RPMI8226 (cell line): Measurements from ENCODE around the gene TMCC2.
A peak's percentile ranks its signal among the peaks of the same experiment; 100 is the strongest.
"Not testable (repeated sequence)": the region's sequence is repeated elsewhere in the genome, so short reads cannot be mapped to it uniquely, and the experiment has no call there.

Experiments used
- DNase-seq: peaks from one replicate; pipeline ENCODE4 v3.0.0-alpha.2; 2015

Gene TMCC2, protein sequence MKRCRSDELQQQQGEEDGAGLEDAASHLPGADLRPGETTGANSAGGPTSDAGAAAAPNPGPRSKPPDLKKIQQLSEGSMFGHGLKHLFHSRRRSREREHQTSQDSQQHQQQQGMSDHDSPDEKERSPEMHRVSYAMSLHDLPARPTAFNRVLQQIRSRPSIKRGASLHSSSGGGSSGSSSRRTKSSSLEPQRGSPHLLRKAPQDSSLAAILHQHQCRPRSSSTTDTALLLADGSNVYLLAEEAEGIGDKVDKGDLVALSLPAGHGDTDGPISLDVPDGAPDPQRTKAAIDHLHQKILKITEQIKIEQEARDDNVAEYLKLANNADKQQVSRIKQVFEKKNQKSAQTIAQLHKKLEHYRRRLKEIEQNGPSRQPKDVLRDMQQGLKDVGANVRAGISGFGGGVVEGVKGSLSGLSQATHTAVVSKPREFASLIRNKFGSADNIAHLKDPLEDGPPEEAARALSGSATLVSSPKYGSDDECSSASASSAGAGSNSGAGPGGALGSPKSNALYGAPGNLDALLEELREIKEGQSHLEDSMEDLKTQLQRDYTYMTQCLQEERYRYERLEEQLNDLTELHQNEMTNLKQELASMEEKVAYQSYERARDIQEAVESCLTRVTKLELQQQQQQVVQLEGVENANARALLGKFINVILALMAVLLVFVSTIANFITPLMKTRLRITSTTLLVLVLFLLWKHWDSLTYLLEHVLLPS

DNA sequence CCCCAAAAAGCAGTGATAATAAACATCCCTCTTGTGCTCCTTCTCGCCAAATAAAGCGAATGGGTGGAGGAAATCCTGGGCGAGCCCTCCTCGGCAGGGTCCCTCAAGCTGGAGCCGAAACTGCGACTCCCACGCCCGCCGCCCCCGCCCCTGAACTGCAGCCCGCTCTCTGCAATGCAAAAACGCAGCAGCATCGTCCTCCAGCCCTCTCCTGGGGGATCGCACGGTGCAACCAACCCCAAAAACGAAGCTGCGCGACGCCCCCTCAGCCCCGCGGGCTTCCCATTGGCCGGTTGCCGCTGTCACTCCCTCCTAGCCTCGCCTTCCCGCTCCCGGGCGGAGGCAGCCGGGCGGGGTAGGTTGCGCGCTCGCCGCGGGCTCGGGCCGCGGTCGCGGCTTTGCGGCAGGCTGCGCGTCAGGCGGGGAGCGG, at the start of gene TMCC2:
Gene TMCC2, plus strand, starts transcription at position 363 of the 430 bp plus-strand sequence. CDS start 619 bp downstream, outside the sequence.
- DNase-seq: peak; percentile 96

DNA sequence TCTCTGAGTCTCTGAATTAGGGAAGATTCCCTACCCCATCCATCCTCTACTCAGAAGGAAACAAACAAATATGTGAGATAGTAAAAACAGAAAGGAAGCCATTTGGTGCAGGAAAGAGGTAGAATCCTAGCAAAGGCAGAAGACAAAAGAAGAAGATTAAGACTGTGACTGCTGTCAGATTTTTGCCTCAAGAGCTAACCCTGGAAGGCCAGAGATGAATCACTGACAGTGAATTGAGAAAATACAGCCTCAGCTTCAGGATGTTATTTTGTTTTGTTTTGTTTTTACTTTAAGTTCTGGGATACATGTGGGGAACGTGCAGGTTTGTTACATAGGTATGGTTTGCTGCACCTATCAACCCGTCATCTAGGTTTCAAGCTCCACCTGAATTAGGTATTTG, 47.9 kb upstream of the TMCC2 start:
- no peak for DNase-seq

DNA sequence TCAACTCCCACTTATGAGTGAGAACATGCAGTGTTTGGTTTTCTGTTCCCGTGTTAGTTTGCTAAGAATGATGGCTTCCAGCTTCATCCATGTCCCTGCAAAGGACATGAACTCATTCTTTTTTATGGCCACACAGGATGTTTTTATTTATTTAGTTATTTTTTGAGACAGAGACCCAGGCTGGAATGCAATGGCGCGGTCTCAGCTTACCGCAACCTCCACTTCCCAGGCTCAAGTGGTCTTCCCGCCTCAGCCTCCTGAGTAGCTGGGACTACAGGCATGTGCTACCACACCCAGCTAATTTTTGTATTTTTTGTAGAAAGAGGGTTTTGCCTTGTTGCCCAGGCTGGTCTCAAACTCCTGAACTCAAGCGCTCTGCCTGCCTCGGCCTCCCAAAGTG, 47.4 kb upstream of the TMCC2 start:
- DNase-seq: not testable (repeated sequence)

DNA sequence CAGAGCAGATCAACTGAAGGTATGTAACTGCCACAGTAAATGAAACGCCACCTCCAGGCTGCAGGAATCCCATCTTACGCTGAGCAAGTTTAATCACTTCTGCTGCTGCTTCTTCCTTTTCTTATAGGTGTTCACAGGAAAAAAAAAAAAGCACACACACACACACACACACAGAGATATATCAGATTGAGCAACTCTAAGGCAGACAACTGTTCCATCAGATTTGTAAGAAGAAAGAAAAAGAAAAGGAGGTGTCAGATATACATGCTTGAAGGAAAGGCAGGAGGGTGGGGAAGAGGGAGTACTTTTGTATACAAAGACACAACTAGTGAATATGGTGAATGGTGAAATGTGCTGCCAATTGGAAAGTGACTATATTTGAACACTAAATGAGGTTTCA, 44.8 kb upstream of the TMCC2 start:
- DNase-seq: no peak

DNA sequence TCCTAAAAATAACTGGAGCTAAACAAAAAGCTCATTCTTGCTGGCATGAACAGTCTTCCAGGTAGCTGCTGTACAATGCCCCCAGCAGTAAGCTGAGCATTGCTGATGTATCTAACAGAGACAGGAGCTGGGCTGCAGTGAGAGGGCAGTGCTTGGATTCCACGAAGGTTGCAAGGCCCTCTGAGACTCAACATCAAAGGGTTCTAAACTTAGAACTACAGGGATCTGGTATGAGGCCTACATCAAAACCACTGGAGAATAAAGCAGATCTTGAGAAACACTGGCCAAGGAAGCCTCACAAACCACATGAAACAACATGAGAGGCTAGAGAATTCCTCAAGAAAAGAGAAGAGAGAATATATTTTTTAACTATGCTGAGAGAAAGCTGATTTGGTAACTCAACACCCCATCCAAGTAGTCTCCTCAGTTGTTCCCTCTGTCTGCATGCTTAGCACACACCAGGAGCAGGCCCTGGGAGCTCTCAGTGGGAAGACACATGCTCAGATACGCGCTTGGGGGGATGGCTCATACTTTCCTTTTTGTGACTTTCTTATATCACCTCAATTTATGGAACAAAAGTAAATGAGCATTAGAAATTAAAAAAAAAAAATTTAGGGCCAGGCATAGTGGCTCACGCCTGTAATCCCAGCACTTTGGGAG, 43.9 kb upstream of the TMCC2 start:
- no peak for DNase-seq

DNA sequence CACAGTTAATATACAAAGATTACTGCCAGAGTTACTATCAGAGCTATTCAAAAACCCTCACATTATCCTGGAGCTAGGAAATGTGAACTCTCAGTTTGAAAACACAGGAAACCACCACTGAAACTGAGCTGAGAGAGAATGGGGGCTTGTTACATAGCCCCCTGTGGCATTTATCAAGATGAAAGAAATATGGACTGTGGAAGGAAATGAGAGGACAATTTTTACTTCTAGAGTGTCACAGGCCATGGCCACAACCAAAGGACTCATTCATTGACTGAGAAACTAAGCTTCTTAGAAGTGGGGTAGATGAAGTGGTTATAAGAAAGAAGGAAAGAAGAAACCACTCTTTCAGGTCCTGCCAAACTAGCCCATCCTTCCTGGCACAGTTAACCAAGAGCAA, 41.6 kb upstream of the TMCC2 start:
- DNase-seq: no peak

DNA sequence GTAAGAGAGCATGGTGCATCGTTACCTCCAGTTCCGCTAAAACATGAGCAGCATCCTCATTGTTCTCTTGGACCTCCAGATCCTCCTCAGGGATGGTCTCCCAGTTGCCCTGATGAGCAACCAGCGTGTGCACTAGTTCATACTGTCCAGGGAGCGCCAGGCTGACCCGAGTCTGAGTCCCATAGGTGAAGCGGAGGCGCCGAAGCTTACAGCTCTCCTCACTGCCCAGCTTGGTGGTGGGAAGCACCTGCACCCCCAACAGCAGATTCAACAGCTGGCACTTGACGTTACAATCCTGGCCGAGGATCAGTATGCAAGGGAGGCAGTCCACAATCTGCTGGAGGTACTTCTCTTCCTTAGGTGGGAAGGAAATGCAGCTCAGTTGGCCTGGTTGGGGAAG, 40.3 kb upstream of the TMCC2 start:
- no peak for DNase-seq

DNA sequence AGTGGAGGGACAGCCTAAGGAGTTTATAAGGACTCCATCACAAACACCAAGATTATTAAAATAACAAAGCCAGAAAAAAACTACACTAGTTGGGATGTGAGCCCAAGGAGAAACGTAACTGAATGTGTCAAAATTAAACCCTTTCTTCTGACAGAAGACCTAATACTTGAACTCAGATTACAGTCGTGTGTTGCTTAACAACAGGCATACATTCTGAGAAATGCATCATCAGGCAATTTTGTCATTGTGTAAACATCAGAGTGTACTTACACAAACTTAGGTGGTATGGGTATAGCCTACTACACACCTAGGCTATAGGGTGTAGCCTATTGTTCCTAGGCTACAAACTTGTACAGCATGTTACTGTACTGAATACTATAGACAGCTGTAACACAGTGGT, 39.6 kb upstream of the TMCC2 start:
- no peak for DNase-seq

DNA sequence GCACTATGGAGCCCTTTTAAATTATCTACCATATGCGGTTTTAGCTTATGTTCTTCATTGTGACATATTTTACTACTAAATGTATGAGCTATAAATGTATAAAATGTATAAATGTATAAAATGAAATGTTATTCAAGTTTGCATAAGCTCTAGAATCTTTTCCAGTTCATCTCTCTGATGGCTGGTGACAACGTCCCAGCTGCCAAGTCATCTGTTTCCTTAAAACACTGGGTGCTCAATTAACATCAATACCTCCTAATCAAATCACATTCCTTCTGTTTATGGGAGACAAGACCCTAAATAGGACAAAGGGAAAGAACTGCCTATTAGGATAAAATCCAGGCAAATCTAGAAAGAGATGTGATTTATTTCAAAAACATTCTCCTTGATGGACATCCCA, 39.1 kb upstream of the TMCC2 start:
- no peak for DNase-seq

DNA sequence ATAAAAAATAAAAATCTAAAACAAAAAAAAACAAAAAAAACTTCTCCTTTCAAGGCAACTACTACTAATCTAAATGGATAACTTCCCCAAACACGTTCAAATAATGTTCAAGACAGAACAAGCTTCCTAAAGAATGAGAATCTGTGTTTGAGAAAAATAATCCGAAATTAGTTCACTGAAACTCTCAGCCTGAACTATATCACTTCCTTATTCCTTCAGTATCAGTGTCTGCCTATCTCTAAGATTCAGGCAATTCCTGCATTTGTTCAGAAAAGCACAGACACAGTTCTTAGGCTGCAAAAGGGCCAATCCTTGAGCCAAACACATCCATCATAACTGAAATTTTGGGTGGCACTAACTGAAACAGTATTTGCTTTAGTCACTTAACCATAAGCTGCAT, 38.6 kb upstream of the TMCC2 start:
- no peak for DNase-seq

DNA sequence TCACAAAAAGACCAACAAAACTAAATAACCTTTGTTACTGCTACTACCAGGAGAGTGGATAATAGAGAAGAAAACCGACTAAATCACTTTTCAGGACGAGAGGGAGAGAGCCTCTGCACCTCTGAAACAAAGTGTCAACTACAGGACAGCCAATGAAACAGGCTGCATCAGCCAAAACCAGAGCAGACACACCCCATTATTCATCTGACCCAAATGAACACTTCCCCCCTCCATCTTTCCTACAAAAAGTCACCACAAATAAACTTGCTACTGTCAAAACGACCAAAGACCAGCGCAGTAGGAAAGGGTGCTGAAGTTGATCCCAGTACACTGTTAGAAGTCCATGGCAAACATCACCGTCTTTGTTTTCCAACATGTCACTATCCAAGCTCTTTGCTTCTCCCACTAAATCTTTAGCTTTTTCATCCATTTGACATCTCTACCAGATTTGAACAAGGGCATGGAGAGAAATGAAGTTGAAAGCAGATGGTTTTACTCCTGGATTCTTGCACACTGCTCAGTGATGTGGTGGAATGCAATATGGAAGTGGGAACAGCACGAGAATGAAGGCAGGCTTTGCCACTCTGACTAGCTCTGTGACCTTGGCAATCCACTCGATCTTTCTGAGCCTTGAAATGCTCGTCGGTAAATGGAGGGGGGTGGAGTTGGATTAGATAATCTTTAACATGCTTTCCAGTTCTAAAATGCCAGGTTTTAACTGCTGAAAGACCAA, 36.7 kb upstream of the TMCC2 start:
- DNase-seq: no peak

DNA sequence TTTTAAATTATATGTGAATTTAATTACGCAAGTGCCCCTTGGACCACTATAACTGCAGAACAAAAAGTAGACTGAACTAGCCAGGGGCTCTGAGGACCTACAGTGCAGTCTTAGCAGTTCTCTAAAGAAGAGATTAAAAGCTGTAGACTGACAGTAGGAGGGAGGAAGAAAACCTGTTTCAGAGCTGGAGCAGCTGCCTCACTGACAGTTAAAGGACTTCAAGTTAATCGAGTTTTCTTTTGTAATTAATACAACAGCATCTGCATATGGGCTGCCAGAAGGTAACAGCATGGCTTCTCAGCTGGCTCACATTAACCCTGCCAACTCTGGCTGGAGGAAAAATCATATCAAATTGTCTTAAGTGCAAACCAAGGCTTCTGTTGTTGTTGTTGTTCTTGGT, 36.1 kb upstream of the TMCC2 start:
- DNase-seq: no peak

DNA sequence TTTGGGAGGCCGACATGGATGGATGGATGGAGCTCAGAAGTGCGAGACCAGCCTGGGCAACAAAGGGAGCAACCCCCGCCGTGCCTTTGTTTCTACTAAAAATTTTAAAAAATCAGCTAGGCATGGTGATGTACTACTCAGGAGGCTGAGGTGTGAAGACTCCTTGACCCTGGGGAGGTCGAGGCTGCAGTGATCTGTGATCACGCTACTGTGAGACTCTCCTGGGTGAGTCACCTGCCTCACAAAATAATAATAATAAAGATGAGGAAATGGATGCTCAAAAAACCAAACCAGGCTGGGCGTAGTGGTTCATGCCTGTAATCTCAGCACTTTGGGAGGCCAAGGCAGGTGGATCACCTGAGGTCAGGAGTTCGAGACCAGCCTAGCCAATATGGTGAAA, 35.5 kb upstream of the TMCC2 start:
- no peak for DNase-seq

DNA sequence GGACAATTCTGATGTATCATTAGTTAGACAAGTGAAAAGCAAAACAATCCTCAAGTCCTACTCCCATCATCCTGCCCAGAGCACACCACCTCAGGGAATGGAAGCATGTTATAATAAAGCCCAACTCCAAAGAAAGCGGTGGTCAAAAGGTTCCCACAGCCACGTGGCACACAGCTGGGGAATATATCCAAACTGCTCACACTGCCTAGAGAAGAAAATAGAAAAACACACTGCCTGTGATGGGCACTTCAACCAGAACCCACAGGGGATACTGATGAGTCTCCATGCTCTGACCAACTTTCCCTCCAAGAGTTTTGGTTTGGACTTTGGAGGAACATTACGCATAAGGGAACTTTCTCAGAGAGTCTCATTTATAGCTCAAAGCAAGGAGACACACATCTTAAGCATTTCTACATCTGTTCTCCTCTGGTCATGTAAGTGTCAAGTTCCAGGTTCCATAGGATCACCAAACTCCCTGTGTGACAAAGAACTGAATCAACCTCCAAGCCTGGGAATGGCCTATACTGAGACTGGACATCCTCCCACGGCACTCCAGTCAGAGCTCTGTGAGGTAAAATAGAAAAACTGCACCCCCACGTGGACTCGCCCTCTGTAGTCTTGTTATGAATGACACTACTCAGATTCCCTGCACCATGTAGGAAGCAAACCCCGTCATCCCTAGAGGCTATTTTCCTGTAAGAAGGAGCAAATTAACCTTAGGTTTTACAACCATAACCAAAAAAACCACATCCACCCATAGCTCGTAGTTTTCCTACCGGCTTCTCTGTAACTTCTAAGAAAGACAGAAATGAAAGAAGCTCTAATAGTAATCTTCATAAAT, 28.4 kb upstream of the TMCC2 start:
- DNase-seq: no peak

DNA sequence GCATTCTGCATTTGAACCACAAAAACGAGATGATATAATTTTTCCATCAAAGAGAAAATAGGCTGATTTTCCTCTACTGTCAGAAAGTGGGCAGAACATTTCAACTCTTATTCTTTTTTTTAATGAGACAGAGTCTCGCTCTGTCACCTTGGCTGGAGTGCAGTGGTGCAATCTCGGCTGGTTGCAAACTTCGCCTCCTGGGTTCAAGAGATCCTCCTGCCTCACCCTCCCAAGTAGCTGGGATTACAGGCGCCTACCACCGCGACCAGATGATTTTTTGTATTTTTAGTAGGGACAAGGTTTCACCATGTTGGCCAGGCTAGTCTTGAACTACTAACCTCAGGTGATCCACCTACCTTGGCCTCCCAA, 27.8 kb upstream of the TMCC2 start:
- no peak for DNase-seq

DNA sequence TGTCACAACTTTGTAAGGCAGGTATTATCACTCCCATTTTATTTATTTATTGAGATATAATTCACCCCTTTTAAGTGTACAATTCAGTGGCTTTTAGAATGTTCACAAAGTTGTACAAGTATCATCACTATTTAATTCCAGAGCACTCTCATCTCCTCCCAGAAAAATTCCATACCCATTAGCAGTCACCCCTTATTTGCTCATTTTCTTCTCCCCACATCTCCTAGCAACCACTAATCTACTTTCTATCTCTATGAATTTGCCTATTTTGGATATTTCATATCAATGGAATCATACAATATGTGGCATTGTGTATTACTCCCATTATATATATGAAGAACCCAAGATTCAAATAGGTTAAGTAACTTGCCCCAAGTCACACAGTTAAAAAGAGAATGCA, 23.2 kb upstream of the TMCC2 start:
- no peak for DNase-seq

DNA sequence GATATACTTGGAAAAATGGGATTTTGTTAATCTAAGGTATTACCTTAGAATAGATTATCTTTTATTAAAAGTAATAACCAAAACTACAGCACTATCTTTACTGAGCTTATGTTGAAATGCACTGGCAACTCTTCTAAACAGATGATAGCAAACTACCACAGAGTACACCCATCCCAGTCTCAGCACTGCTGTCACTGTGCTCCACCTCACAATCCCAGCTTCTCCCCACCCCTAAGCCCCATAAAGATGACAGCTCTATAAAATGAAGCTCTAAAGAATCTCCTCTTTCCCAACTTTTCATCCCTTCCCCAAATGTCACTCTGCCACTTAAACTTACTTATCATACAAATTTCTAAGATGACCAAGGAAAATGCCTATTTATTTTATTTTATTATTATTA, 22.7 kb upstream of the TMCC2 start:
- no peak for DNase-seq

DNA sequence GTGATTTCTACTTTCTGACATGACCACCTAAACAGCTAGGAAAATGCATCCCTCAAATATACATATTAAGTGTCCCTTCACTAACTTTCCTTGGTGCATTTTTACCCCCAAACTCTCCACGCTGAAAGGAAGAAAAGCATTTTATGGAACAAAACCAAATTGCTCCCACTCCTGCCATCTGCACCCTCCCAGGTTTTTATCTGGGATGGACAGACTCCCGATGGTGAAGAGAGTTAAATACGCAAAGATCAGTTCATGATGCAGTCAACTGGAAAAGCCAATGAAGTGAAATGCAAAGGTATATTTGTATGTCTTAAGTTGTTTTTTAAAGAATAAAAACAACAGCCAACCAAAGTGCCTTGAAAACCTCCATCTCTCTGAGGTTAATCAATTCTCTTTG, 18.9 kb upstream of the TMCC2 start:
- DNase-seq: no peak

DNA sequence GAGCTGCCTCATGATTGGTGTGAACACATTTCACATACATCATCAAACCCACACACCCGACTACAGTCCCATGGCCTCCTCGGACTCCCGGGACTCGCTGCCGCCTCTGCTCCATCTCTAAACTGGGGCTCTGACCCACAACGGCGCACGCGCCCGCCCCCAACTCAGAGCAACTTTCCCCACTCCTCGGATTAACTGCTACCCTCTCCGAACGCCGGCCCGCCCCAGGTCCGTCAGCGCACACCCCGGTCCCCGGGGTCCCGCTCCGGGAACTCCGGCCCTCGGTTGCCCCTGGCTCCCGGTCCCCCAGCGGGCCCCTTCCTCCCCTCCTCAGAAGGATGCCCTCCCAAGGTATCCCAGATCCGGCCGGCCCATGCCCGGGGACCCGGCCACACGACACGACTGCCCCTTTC, 17.0 kb upstream of the TMCC2 start:
- peak; percentile 27 for DNase-seq

DNA sequence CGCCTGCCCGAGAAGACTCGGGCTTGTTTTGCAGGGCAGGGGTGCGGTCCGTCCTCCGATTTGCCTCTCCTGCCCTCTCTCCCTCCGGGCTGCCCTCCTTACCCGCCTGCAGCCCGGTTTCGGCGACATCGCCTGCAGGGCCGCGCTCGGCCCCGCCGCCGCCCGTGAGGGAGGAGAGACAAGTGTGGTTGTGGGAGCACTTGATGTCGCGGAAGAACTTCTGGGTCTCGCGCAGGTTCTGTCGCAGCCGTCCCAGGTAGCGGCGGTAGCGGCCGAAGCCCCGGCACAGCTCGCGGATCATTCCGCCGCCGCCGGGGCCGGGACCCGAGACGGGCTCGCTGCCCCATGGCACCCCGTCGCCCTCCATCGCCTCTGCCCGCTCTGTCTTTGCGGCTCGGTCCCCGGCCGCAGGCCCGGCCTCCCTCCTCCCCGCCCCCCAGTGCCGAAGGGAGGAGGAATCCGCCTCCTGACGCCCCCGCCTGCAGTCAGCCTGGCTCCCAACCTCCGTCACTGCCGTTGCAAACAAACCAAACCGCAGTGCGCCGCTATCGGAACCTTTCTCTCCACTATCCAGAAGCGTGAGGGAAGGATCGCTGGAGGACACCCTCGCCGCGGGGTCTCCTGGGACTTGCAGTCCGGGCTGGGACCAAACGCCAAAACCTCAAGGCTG, 16.4 kb upstream of the TMCC2 start, which contains the start of gene DSTYK:
Gene DSTYK, minus strand, starts transcription at position 534 of the 670 bp plus-strand sequence. Its CDS starts 167 bp downstream, at position 367.
- peak; percentile 98 for DNase-seq

DNA sequence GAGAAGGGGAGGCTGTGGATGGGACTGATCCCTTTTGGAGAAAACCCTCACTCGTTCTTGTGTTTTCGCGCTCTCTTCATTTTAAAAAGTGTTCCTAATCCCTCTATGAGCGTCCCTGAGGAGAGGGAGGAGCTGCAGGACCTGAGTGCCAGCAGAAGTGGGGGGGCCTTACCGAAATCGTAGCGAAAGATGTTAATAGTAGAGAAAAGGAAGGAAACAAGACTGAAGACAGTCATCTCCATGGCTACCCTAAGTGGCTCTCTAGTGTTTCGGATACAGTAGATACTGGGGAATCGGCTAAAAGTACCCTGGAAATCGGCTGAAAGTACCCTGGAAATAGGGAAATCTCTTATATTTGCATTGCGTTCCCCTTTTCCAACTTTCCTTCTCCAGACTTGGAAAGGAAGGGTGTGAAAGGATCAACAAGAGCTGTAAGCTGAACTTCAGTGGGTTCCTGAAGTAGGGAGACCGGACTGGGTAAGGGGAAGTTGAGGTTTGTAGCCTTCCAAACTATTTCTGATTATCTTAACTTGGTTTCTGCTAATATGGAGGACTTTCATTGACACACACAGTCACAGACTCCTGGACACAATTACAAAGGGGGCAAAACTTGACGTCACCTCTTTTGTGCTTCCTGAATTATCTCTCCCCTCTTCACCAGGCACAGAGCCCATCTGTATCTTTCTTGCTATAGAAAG, 15.8 kb upstream of the TMCC2 start:
- peak; percentile 17 for DNase-seq
